ENCODE results near the gene PACC1. TPM values are rescaled to one million over a fixed set of nuclear protein-coding genes. Genes with fewer than 3 reads are reported as not detected.

PACC1 gene
- total and polyA plus RNA-seq, 2 donors (not counting 3 experiments of a cell fraction or from before 2014, with no cell fraction given), result 21.0 to 22.3 TPM

DNA sequence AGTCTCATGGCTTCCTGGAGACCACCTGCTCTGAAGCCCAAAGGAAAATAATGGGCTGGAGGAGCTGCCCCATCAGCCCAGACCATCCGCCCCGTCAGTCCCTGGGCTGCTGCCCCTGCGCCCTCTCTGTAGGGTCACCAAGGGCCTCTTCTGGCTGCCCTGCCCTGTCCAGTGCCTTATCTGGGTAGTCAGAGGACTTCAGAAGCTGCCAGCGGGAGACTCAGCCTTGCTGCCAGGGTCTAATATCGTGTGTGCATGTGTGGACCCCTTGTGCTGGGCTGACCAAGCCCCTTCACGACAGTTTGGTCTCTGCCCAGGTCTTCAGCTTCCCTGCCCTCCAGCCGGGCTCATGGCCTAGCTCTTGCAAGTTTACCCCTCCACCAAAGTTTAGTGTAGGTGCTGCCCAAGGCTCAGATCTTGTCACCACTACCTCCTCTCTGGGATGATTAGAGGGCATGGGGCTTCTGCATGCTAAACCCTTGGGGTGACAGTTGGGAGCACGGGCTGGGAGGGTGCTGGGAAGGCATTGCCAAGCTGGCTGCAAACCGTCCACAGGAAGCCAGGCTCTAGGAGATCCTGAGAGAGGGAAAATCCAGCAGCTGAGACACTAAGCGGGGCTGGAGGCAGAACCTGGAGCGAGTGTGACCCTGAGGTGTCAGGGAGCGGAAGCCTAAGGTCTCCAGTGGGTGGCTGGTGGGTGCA, 38.6 kb upstream of the PACC1 start:
- Histone ChIP-seq H3K9me1 (replicated peaks; ENCODE audit: control insufficient read depth, extremely low read depth, insufficient read depth, low read length) (no peaks in the 10 kb centered on the region), H3K79me2 (ENCODE audit: control insufficient read depth, insufficient read depth, low read length) (no peaks in the 10 kb centered on the region), H3K4me3 (replicated peaks in 1 of 3; ENCODE audit: insufficient read depth in 1 of 3, low read depth in 1 of 3, low read length in 3 of 3) (no peak overlapping the region), H2AFZ (ENCODE audit: low read depth, low read length) (no peak overlapping the region), H3K9ac (replicated peaks; ENCODE audit: extremely low read depth, insufficient read depth, low read length) (no peak overlapping the region), H3K9me3 (replicated peaks; ENCODE audit: control insufficient read depth, insufficient read depth, low read length) (no peaks in the 10 kb centered on the region), H3K4me2 (ENCODE audit: insufficient read depth, low read length) (no peak overlapping the region), H3K27ac (ENCODE audit: insufficient read depth, low read depth, low read length) (no peak overlapping the region), H3K36me3 (ENCODE audit: control insufficient read depth in 2 of 2, extremely low read depth in 1 of 2, insufficient read depth in 2 of 2, low read length in 2 of 2) (no peaks in the 10 kb centered on the region), H4K20me1 (replicated peaks; ENCODE audit: control insufficient read depth, extremely low read depth, insufficient read depth, low read length) (no peaks in the 10 kb centered on the region), H3K27me3 (ENCODE audit: control insufficient read depth in 2 of 2, insufficient read depth in 2 of 2, low read length in 2 of 2) (peaks cover 0 to 2% of the 10 kb centered on the region in 2 experiments), H3K4me1 (ENCODE audit: control insufficient read depth, extremely low read depth, insufficient read depth, low read length) (no peaks in the 10 kb centered on the region)
- CTCF ChIA-PET, result interaction anchor here (1.7 to 7.2 kb wide), 5 partner anchors 87 to 772 kb away, joined by 5 to 198 read pairs (median 75); partner anchors contain the start of genes DTL and INTS7
- POLR2A ChIA-PET, result interaction anchor here (0.8 to 1.0 kb wide), 2 partner anchors 155 to 161 kb away, joined by 3 to 6 read pairs; partner anchors contain the start of gene ATF3
- intact Hi-C loops (cut with micrococcal nuclease) (no loop called here), dilution Hi-C loops (cut with MboI; ENCODE audit: extremely low pct_ligation_motif_present, low sequenced_read_pairs) (no loop called here)
- FAIRE-seq (no peak), DNase-seq (ENCODE audit: low read depth, low spot score) (no peak)
- TF ChIP-seq, protein P1, sequence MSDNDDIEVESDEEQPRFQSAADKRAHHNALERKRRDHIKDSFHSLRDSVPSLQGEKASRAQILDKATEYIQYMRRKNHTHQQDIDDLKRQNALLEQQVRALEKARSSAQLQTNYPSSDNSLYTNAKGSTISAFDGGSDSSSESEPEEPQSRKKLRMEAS (IDR thresholded peaks at IDR 0.05; ENCODE audit: insufficient read depth, insufficient read length), result no peak
- TF ChIP-seq FOS (IDR thresholded peaks at IDR 0.05; ENCODE audit: borderline replicate concordance, insufficient read depth, low read length) (no peak), GATA2 (IDR thresholded peaks at IDR 0.05; ENCODE audit: insufficient read depth, insufficient read length, low read depth, low read length) (no peak), JUN (IDR thresholded peaks at IDR 0.05; ENCODE audit: borderline replicate concordance, insufficient read depth, insufficient read length, low read depth) (no peak), POLR2A (IDR thresholded peaks at IDR 0.05; ENCODE audit: low read depth, low read length) (no peak), POLR2AphosphoS5 (IDR thresholded peaks at IDR 0.05; ENCODE audit: insufficient read depth, low read depth, low read length) (no peak), EZH2 (IDR thresholded peaks at IDR 0.05; ENCODE audit: borderline replicate concordance, low read depth, low read length, severe bottlenecking) (no peak)
- BruUV-seq (replicated peaks), result no TSS peak
